NCI-H2196 treated with DMSO at 0.1 percent for 48 hours (cell line): Measurements from ENCODE around the gene DCAKD.
A peak's percentile ranks its signal among the peaks of the same experiment; 100 is the strongest.

ENCODE experiments used
- DNase-seq: peaks from one replicate; lab custom pipeline; 2025; ENCODE audit not compliant: unreplicated experiment; lab: John Stamatoyannopoulos, UW

Gene DCAKD

DNA sequence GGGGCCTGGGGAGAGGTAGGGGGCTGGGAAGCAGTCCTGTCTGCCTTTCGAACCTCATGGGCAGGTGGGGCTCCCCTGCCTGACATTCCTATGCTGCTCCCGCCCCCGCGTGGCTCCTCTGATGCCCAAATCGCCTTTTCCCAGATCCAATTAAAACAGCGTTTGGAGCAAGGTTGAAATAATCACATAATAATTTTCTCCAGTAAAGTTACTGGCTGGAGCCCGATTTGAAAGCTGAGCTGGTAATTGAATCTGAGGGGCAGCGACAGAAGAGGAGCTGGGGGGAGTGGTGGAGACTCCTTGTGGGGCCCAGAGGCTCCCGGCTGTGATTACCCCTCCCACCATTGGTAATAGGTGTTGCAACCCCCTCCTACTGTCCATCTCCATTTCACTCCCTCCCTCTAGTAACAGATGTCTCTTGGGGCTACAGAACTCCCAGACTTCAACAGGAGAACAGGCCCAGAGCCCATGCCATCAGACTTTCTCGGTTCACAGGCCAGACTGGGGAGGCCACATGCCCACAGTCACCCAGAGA is 44.4 kb downstream of the DCAKD start:
- no peak for DNase-seq

DNA sequence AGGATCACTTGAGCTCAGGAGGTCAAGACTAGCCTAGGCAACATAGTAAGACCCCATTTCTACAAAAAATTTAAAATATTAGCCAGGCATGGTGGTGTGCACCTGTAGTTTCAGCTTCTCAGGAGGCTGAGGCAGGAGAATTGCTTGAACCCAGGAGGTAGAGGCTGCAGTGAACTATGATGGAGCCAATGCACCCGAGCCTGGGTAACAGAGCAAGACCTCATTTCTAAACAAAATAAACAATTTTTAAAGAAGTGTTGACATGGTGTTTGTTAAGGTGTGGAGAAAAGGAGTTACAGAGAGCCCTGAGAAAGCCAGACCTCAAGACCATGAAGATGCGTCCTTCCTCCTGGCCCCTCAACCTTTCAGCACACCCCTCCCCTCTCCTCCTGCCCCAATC is 45.7 kb downstream of the DCAKD start:
- no peak for DNase-seq

DNA sequence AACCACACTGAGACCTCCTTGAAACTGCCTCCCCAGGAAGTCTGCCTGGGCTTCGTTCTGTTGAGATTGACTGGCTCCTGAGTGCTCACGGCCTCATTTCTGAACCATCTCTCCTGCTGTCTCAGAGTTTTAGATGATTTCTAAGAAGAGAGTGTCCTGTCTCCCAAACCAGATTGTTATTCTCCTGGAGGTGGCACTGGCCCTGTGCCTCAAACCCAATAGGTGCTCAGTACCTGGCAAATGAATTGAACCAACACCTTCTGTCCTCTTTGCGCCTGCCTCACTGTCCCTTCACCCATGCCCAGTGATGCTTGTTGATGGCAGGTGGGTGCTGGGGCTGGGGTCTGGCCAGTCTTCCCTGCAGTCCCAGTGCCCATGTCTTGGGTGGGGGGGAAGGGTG is 47.0 kb downstream of the DCAKD start:
- no peak for DNase-seq

DNA sequence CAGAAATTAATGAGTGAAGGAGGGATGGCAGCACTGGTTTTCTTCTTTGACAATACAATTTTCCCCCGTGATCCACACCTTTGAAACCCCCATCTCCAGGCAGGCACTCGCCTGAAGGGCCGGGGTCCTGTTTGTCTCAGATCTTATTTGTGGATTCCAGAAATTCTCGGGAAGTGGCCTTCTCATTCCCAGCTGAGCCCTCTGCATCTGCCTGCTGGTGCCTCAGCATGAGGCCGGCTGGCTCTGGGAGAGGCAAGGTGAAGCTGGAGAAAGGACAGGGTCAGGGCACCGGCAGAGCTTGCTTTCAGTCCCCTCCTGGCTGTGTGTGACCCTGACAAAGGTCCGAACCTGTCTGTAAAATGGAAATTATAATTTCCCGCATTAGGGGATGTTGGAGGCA is 47.6 kb downstream of the DCAKD start:
- no peak for DNase-seq

DNA sequence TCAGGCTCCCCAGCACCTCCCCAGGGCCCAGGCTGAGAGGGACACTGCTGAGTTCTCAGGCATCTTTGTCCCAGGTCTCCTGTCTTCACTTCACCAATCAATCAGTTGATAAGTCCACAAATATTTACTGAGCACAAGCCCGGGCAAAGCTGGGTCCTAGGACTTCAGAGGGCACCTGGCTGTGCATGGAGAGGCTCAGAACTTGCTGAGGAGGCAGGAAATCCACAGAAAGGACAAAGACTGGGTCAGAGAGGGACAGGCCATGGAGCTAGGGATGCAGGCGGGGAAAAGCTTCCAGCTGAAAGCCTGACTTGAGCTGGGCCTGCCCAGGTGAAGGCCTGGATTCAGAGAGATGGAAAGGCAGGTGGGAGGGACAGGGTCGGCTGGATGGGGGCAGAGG is 50.1 kb downstream of the DCAKD start:
- no peak for DNase-seq

DNA sequence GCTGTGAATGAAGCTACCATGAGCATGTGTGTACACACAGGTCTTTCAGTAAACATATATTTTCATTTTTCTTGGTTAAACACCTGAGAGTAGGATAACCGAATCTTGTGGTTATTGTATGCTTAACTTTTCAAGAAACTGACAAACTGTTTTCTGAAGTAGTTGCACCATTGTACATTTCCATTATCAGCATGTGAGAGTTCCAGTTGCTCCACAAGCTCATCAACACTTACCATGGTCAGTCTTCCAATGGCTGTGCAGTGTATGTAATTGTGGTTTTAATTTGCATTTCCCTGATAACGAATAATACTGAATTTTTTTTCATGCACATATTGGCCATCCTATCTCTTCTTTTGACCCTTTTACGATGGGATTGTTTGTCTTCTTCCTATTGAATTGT is 52.0 kb downstream of the DCAKD start:
- no peak for DNase-seq

DNA sequence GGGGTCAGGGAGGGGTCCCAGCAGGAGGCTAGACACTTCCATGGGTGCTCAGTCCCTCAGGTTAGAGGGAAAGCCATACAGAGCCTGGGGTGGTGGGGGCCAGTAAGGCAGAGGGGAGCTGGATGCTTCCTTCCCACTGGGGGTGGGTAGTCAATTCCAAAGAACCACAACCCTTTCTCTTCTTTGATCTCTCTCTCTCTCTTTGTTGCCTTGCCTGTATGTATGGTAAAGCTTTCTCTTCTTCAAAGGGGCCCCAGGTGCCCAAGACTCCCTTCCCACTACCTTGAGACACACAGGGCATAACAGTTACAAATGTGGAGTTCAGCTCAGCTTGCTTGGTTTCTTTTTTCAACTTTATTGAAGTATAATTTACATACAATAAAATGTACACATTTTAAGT is 52.8 kb downstream of the DCAKD start:
- DNase-seq, result no peak

DNA sequence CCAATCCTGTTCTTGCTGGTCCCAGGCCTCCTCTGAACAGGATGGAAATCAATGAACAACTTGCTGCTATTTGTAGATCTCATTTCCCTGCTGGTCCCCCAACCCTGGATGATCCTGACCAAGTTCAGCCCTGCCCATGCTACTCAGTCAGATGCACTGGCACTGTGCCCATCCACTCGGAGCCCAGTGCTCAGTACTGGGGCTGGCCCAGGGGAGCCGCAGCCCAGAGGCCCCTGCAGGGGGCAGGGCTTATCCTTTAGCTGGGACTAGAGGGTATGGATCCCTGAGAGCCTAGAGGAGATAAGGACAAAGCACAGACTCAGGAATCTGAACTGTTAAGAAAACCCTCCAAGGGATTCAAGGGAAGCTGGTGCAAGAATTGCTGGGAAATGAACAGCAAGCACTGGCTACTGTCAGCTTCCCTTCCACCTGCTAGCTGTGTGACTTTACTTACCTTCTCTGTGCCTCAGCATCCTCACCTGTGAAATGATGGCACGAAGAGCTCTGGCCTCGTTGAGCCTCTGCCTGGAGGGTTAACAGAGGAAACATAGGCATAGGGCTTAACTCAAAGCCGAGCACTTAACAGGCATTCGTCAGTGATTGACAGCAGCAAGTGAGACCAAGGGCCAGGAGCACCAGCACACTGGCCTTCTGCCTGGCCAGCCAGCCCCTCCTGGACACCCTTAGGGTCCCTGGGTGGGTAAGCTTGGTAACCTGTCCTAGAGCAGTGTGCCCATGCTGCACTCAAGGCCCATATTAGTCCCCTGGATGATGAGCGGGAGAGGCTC is 53.5 kb downstream of the DCAKD start:
- DNase-seq, result no peak

DNA sequence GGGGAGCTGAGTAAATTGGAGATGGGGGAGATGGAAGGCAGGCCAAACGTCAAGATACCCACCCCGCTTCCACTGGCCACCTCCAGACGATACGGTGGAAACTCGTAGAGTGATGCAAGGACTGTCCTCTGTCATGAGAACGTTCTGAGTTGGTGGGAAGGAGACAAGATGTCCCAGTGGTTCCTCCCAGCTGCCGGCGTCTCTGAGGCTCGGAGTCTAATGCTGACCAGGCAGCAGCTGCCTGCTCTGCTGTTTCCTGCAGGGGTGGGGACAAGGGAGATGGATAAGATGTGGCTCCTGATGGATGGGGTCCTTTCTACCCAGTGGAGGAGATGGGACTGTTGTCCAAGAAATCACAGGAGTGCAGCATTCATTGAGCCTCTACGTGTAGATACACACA is 55.1 kb downstream of the DCAKD start:
- DNase-seq, result no peak

DNA sequence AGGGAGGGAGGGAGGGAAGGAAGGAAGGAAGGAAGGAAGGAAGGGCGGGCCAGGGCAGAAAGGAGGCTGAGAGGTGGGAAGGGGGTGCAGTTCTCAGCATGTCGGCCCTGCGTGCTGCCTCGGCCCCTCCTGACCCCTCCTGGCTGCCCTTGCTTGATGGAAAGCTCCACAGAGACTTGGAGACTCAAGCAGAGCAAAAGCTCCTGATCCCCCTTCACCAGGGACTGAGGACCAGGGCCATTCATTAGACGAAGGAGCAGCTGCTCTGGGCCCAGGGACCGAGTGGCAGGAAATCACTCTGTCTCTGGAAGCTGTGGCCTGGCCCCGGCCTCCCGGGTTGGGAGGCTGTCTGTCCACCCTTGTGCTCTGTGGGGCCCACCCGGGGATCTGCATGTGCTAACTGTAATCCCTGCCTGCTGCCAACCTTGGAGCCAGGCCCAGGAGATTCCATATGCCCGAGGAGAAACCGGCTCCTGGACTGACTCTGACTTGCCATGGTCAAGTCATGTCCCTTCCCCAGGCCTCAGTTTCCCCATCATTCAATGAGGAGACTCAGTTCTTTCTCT is 55.9 kb downstream of the DCAKD start:
- no peak for DNase-seq

DNA sequence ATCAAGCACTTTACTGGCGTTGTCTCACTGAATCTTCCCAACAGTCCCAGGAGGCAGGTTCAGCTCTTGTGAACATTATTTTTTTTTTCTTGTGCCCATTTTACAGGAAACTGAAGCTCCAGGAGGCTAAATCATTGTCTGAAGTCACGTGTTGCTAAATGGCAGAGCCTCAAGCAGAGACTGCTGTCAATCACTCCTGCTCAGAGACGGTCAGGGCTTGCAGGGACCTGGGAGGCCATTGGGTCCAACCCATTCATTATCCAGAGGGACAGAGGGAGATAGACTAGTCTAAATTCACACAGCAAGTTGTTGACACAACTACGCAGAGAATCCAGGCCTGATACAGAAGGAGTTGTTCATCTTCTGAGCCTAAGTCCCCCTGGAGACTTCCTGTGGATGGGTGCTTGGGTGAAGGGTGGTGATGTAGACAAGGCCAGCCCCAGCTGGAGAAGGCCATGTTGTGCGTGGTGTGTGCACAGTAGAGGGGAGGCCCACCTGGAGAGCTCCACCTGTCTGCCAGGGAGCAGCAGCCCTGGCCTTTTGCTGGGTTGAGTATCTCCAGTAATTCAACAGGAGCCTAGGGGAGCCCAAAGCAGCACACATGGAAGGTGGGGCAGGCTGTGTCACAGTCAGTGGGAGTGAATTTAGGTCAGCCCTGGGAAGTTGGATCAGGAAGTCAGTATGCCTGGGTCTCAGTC is 59.0 kb downstream of the DCAKD start:
- DNase-seq, result no peak

DNA sequence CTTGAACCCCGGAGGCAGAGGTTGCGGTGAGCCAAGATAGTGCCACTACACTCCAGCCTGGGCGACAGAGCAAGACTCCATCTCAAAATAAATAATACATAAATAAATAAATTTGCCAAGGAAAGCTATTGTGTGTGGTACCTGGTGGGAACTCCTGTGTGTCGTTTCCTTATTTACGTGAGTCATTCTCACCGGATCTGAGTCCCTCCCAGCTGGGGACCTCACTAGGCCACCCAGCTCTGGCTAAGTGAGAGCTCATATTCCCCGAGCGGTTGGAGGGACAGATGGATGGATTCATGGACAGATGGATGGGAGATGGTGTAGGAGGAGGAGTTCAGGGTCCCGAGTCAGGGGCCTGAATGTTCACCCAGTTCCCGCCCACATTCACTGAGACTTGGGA is 60.4 kb downstream of the DCAKD start:
- no peak for DNase-seq

DNA sequence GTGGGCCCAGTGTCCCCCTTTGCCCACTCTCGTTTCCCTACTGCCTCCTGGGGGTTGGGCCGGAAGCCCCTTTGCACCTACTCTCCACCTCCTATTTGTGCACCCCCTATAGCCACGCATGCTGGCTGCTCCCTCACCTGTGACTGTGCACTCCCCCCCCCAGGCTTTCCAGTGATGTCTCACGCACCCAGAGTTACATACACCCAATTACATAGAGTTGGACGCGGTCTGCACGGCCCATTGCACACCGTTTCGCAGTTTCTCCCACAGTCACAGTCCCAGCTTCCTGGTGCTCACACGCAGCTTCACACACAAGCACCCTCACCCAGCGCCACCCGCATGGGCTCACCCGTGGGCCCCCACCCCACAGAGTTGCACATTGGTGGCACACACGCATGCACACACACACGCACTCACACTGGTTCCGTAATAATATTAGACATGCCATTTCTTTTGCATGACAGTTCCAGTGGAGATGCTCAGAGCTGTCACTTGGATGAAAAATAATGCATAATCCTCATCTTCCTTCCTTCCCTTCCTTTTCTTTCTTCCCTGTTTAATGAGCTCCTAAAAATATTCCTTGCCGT is 61.8 kb downstream of the DCAKD start:
- DNase-seq, result no peak

DNA sequence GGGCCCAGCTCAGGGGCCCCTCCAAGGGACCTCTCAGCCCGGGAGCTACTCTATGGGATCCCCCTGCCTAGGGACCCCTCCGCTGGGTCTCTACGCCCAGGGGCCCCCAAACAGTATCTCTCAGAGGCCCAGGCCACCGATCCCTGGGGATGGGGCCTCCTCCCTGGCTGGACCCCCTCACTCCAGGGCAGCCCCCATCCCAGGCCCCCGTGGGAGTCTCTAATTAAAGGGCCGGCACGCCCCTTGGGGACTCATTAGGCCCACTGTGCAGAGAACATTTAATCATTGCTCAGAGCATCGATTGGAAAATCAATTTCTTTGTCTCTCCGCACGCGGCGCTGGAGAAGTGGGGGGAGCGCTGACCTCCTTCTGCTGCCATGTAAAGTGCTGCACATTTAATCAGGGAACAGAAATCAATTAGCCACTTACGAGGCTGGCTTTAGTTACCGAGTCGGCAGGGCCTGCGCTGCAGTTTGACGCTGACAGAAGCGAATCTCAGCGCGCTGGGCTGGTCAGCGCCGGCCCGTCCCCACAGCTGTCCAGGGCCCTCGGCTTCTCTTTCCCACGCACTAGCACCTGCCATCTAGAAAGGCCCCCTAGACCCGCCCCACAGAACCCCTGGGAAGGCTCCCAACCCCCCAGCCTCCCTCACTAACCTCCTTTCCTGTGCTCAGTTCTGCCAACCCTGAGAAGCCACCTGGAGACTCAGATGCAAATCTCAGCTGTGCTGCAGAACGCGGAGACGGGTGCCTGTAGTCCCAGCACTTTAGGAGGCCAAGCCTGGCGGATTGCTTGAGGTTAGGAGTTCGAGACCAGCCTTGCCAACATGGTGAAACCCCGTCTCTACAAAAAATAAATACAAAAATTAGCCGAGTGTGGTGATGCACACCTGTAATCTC is 63.1 kb downstream of the DCAKD start:
- no peak for DNase-seq

DNA sequence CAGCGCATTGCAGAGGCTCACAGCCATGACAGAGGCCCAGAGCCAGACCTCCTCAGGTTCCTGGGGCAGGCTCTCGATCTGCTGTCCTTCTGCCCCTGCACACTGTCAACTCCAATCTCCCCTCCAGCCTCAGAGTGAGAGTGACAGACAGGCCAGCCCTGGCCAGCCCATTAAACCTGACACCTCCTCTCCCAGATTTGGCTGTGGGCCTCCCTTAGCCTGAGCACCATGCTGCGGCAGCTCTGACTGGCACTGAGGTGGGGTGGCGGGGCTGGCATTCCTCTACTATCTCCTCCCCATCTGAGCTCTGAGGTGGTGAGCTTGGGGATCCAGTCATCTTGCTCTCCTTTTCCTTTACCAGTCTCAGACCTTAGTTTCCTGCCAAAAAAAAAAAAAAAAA is 67.9 kb downstream of the DCAKD start:
- DNase-seq, result no peak

DNA sequence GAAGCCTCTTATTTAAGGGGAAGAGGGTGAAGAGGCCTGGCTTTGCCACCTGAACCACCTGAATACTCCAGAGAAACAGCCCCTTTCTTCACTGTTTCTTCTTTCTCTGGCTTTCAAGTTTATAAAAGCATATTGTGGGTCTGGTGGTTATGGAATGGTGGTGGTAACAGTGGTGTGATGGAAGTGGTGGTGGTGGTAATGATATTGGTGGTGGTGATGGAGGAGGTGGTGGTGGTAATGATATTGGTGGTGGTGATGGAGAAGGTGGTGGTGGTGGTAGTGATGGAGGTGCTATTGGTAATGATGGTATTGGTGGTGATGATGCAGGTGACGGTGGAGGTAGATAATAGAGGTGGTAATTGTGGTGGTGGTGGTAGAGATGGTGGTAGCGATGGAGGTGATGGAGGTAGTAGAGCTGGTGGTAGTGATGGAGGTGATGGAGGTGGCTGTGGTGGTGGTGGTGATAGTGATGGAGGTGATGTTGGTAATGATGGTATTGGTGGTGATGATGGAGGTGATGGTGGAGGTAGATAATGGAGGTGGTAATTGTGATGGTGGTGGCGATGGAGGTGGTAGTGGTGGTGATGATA is 69.2 kb downstream of the DCAKD start:
- DNase-seq, result no peak

DNA sequence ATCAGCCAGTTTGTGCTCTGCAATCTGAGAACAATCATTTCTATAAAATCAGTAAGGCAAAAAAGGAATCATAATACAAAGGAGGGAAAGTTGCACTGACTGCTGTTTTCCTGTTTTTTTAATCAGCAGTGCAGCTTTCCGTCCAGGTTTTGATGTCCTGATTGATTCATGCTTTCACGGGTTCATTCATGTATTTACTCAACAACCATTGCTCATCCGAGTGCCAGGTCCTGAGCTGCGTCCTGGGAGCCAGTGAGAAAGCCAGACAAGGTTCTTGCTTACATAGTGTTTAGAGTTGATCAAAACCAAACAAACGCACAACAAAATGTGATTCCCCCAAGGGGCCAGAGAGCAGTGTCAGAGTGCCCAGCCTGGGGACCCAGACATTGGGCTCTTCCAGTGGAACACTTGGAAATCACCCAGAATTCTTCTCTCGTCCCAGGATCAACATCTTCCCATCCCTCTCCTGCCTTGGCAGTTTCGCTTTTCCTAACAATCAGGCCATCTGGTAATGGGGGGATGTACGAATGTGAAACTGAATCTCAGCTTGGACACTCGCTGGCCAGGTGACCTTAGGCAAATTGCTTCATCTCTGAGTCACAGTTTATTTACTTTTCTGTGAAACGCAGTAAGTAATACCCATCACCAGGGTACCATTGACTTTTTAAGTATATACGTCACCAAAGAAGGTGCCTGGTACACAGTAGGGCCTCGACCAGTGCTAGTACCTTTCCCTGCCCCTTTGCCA is 70.0 kb downstream of the DCAKD start:
- peak; percentile 58 for DNase-seq

DNA sequence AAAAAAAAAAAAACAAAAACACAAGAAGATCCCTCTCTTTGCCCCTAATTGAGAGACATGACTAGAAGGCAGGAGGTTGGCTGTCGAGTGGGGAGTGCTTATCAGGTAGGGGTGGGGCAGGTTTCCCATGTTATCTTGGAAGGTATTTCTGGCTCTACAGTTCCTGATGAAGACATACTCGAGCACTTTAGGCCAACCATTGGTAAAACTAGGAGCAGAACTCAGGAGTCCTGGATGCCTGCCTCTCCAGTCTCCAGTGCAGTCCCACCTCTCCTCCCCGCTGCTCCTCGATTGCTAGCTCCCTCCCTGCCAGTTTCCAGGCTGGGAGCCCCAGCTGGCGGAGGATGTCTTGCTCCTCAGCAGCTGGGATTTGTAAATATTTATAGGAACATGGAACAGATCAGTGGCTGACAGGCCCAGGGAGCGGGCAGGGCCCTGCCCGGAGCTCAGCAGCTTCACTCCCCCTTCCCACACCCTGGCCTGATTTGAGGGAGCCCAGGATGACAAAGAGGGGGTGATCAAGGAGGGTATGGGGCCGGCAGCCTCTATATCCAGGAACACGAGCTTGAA is 71.9 kb downstream of the DCAKD start:
- DNase-seq, result no peak

DNA sequence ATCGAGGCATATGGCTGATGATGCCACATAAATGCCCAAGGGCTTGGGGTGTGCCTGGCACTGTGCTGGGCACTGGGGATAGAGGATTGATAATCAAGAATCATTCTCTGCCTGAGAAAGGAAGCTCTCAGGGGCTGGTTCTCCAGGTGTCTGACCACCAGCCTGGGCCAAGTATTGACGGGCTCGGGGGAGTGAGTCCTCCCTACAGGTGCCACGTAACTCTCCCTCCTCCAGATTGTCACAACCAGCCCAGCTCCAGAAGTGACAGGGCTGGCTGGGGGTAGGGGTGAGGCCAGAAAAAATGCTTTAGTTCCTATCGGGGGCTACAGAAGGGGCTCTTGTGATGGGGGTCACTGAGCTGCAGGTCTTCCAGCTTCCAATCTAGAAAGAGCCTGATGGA is 72.6 kb downstream of the DCAKD start:
- DNase-seq, result no peak
